Body of pancreas (tissue), 4 donors: ENCODE measurements around the gene PRXL2C.
"Not testable (repeated sequence)": the region's sequence is repeated elsewhere in the genome, so short reads cannot be mapped to it uniquely, and the experiment has no call there.

Experiments
- CTCF ChIP-seq, 7 experiments: fragments of 450-650 bp in 4 of 7; fragments of 200-600 bp in 3 of 7; sonication (generic) in 3 of 7; IDR thresholded peaks; one replicate each; pipeline ENCODE4 v1.5.1; 2016 to 2019; ENCODE audit warnings: antibody characterized with exemption in 7 of 7
- POLR2A ChIP-seq, 3 donors: fragments of 450-650 bp; IDR thresholded peaks; one replicate each; pipeline ENCODE4 v1.6.1; 2016; ENCODE audit warnings: antibody characterized with exemption in 3 of 3, mild to moderate bottlenecking in 2 of 3

GRCh38 chr9:96633579-96633978, 21.5 kb downstream of the PRXL2C start:
- not testable (repeated sequence) for TF ChIP-seq CTCF, POLR2A (IDR thresholded peaks at IDR 0.05)
